A673 (cell line): Measurements from ENCODE around the gene CALM3.

ENCODE experiments used
- EZH2 ChIP-seq: fragments of 200-600 bp; sonication (generic); IDR thresholded peaks from 2 replicates; pipeline ENCODE4 v1.6.1; 2017; ENCODE audit warnings: borderline replicate concordance, low read depth, mild to moderate bottlenecking, mixed read lengths, antibody characterized with exemption, low read length; ENCODE audit not compliant: poor library complexity, severe bottlenecking
- TF ChIP-seq, protein P1 (sequence below): fragments of 300-800, 200-600 bp; sonication (generic); conservative IDR thresholded peaks from 2 replicates; pipeline ENCODE4 v1.5.1; 2017; ENCODE audit warnings: low read depth, mild to moderate bottlenecking, antibody characterized with exemption, low read length, moderate library complexity, mixed read lengths

DNA sequence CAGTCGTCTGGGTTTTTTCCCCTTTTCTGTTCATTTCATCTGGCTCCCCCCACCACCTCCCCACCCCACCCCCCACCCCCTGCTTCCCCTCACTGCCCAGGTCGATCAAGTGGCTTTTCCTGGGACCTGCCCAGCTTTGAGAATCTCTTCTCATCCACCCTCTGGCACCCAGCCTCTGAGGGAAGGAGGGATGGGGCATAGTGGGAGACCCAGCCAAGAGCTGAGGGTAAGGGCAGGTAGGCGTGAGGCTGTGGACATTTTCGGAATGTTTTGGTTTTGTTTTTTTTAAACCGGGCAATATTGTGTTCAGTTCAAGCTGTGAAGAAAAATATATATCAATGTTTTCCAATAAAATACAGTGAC is 9.3 kb downstream of the CALM3 start:
- TF ChIP-seq, protein P1, sequence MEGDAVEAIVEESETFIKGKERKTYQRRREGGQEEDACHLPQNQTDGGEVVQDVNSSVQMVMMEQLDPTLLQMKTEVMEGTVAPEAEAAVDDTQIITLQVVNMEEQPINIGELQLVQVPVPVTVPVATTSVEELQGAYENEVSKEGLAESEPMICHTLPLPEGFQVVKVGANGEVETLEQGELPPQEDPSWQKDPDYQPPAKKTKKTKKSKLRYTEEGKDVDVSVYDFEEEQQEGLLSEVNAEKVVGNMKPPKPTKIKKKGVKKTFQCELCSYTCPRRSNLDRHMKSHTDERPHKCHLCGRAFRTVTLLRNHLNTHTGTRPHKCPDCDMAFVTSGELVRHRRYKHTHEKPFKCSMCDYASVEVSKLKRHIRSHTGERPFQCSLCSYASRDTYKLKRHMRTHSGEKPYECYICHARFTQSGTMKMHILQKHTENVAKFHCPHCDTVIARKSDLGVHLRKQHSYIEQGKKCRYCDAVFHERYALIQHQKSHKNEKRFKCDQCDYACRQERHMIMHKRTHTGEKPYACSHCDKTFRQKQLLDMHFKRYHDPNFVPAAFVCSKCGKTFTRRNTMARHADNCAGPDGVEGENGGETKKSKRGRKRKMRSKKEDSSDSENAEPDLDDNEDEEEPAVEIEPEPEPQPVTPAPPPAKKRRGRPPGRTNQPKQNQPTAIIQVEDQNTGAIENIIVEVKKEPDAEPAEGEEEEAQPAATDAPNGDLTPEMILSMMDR = no peak
- TF ChIP-seq EZH2 = no peak
